Measurements from ENCODE around the gene STRAP.

DNA sequence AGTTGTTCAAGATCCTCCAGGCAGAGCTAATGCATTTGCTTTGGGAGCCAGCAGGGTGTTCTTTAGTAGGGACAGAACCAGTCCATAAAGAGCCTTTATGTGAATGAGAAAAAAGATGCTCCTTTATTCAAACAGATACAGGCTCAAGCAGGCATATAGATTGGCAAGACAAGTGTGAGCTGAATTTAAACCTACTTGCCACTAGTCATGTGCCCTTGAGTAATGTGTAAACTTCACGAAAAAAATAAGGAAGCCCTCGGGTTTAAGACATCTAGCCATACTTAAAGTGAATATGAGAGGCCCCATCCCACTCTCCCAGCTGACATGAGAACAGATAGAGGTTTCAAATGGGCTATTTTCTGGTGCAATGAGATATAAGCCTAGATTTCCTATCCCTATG, 43.1 kb upstream of the STRAP start:
- no peak for TF ChIP-seq EZH2phosphoT487 (conservative IDR thresholded peaks at IDR 0.05; ENCODE audit: low read length)
- TF ChIP-seq, protein P1, sequence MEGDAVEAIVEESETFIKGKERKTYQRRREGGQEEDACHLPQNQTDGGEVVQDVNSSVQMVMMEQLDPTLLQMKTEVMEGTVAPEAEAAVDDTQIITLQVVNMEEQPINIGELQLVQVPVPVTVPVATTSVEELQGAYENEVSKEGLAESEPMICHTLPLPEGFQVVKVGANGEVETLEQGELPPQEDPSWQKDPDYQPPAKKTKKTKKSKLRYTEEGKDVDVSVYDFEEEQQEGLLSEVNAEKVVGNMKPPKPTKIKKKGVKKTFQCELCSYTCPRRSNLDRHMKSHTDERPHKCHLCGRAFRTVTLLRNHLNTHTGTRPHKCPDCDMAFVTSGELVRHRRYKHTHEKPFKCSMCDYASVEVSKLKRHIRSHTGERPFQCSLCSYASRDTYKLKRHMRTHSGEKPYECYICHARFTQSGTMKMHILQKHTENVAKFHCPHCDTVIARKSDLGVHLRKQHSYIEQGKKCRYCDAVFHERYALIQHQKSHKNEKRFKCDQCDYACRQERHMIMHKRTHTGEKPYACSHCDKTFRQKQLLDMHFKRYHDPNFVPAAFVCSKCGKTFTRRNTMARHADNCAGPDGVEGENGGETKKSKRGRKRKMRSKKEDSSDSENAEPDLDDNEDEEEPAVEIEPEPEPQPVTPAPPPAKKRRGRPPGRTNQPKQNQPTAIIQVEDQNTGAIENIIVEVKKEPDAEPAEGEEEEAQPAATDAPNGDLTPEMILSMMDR (IDR thresholded peaks at IDR 0.05; ENCODE audit: insufficient read depth, low read length, poor library complexity, severe bottlenecking): no peak
